Vagina (tissue), 2 donors: ENCODE data around the gene C14orf119.

Experiments used
- CTCF ChIP-seq, 3 experiments: fragments of 450-650 bp in 2 of 3; fragments of 200-600 bp in 1 of 3; sonication (generic) in 1 of 3; IDR thresholded peaks; one replicate each; pipeline ENCODE4 v1.5.1; 2017 to 2019; ENCODE audit warnings: antibody characterized with exemption in 3 of 3, mild to moderate bottlenecking in 2 of 3, moderate library complexity in 2 of 3
- POLR2A ChIP-seq, 2 donors: fragments of 450-650 bp; IDR thresholded peaks; one replicate each; pipeline ENCODE4 v1.6.1; 2017; ENCODE audit warnings: antibody characterized with exemption in 2 of 2, mild to moderate bottlenecking in 2 of 2, moderate library complexity in 2 of 2
- POLR2AphosphoS5 ChIP-seq, 2 donors: sonication (generic); formaldehyde crosslinking; IDR thresholded peaks; one replicate each; pipeline ENCODE4 v1.9.0; 2017; ENCODE audit warnings: antibody characterized with exemption in 2 of 2, mild to moderate bottlenecking in 2 of 2, low read depth in 1 of 2; ENCODE audit not compliant: insufficient read depth in 1 of 2

GRCh38 chr14:23132970-23133369, 37.7 kb downstream of the C14orf119 start:
- TF ChIP-seq CTCF (IDR thresholded peaks at IDR 0.05) (no peak), POLR2AphosphoS5 (IDR thresholded peaks at IDR 0.05; ENCODE audit: insufficient read depth in 1 of 2, low read depth in 1 of 2) (no peak), POLR2A (IDR thresholded peaks at IDR 0.05) (no peak)
